ENCODE results near the gene MTMR10.

The MTMR10 gene

GRCh38 chr15:30930422-30930821 lies 61.0 kb downstream of the MTMR10 start:
- Mint-ChIP-seq H3K9me3 (no peaks in the 10 kb centered on the region), H3K27me3 (ENCODE audit: low read depth) (no peaks in the 10 kb centered on the region), H3K4me3 (no peak overlapping the region), H3K27ac (no peak overlapping the region), H3K36me3 (ENCODE audit: low read depth) (peaks cover 69% of the 10 kb centered on the region), H3K4me1 (peaks cover 8% of the 10 kb centered on the region)
- no peak for TF ChIP-seq CTCF (IDR thresholded peaks at IDR 0.05; ENCODE audit: unreplicated experiment in 3 of 3)

DNA sequence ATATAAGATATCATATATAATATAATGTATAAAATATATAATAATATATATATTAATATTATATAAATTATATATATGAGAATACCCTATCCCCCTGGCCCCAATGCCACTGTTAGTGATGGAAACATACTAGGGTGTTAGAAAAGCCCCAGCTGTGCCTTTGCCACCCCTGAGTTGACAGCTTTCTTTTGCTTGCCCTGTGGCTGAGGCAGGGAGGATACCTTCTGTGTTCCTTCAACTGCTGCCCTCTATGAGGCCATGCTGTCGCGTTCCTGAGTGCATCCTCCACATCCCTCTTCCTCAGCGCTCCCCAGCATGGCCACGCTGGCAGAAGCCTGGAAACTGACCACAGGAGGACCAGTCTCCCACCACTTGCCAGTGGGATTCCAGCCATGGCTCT lies 61.4 kb downstream of the MTMR10 start:
- peaks cover 8% of the 10 kb centered on the region for H3K4me1 Mint-ChIP-seq

DNA sequence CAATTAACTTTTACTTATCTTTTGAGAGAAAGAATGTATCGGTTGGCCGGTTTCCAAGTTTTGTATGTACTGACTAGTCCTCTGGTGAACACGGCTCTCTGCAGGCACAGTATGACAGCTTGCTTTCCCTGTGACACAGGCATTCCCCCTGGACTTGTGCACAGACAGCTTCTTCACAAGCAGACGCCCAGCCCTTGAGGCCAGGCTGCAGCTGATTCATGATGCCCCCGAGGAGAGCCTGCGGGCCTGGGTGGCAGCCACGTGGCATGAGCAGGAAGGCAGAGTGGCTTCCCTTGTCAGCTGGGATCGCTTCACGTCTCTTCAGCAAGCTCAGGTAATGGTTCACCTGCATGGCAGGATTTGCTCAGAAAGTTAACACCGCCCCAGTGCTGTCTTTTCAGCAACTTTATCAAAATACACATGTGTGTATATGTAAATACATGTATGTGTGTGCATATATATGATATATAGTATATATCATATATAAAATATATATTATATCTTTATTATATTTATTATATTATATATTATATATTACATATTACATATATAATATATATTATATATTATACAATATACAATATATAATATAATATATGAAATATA lies 62.3 kb downstream of the MTMR10 start:
- H3K9me3 Mint-ChIP-seq: no peaks in the 10 kb centered on the region
- TF ChIP-seq CTCF (IDR thresholded peaks at IDR 0.05; ENCODE audit: unreplicated experiment in 3 of 3): no peak

More for the DNA sequence above, 61.4 kb downstream of the MTMR10 start:
- Mint-ChIP-seq H3K9me3 (no peaks in the 10 kb centered on the region), H3K36me3 (ENCODE audit: low read depth) (peaks cover 69% of the 10 kb centered on the region), H3K27me3 (ENCODE audit: low read depth) (no peaks in the 10 kb centered on the region), H3K27ac (no peak overlapping the region), H3K4me3 (no peak overlapping the region)
- no peak for TF ChIP-seq CTCF (IDR thresholded peaks at IDR 0.05; ENCODE audit: unreplicated experiment in 3 of 3)

GRCh38 chr15:30928076-30928475 lies 63.4 kb downstream of the MTMR10 start:
- no peaks in the 10 kb centered on the region for H3K9me3 Mint-ChIP-seq
- peaks cover 60% of the 10 kb centered on the region for H3K36me3 Mint-ChIP-seq (ENCODE audit: low read depth)
- H3K27ac Mint-ChIP-seq: no peak overlapping the region
- no peak for TF ChIP-seq CTCF (IDR thresholded peaks at IDR 0.05; ENCODE audit: unreplicated experiment in 3 of 3)
- peaks cover 15% of the 10 kb centered on the region for H3K4me1 Mint-ChIP-seq
- no peak overlapping the region for H3K4me3 Mint-ChIP-seq
- H3K27me3 Mint-ChIP-seq (ENCODE audit: low read depth): no peaks in the 10 kb centered on the region

More for the DNA sequence above, 62.3 kb downstream of the MTMR10 start:
- Mint-ChIP-seq H3K27me3 (ENCODE audit: low read depth) (no peaks in the 10 kb centered on the region), H3K4me3 (no peak overlapping the region), H3K27ac (peak overlapping the region in 1 of 3 experiments; percentile 48), H3K4me1 (peaks cover 8% of the 10 kb centered on the region), H3K36me3 (ENCODE audit: low read depth) (peaks cover 62% of the 10 kb centered on the region)

GRCh38 chr15:30927148-30927761 lies 64.2 kb downstream of the MTMR10 start:
- Mint-ChIP-seq H3K9me3 (no peaks in the 10 kb centered on the region), H3K4me1 (peaks cover 23% of the 10 kb centered on the region), H3K36me3 (ENCODE audit: low read depth) (peaks cover 62% of the 10 kb centered on the region), H3K4me3 (no peak overlapping the region), H3K27ac (peak overlapping the region in 1 of 3 experiments; percentile 6), H3K27me3 (ENCODE audit: low read depth) (no peaks in the 10 kb centered on the region)
- TF ChIP-seq CTCF (IDR thresholded peaks at IDR 0.05; ENCODE audit: unreplicated experiment in 3 of 3): no peak

DNA sequence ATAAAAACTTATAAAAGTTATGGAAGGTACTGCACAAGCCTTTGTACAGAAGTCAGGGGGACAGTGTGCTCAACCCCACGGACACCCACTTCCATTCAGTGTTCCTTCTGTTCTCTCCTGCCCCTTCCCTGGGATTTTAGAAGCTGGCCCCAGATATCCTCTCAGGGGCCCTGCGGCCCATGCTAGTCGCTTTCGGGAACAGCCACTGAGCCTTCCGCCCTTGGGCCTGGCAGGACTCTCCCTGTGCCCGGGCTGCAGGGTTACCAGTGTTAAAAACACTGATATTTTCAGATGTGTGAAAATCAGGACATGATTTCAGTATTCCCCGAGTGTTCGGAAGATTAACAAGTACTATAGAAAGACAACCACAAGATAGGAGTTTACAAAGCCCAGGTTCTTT lies 65.3 kb downstream of the MTMR10 start:
- no peak for TF ChIP-seq CTCF (IDR thresholded peaks at IDR 0.05; ENCODE audit: unreplicated experiment in 3 of 3)
- H3K9me3 Mint-ChIP-seq: no peaks in the 10 kb centered on the region
- peak overlapping the region in 2 of 3 experiments; percentile 6 to 12 for H3K27ac Mint-ChIP-seq
- H3K4me1 Mint-ChIP-seq: peaks cover 34% of the 10 kb centered on the region
- no peak overlapping the region for H3K4me3 Mint-ChIP-seq
- peaks cover 59% of the 10 kb centered on the region for H3K36me3 Mint-ChIP-seq (ENCODE audit: low read depth)
- no peaks in the 10 kb centered on the region for H3K27me3 Mint-ChIP-seq (ENCODE audit: low read depth)
